WTC11 (cell line): Measurements from ENCODE around the gene THRA. TPM values are rescaled to one million over a fixed set of nuclear protein-coding genes. Genes with fewer than 3 reads are reported as not detected.

Experiments used
- ATAC-seq: fragments of 200-7000 bp; cut with Tn5 transposase; 2 replicates; pipeline ENCODE4 v1.10.0; 2021; ENCODE audit warnings: mild to moderate bottlenecking, moderate library complexity
- CTCF ChIA-PET: fragments of 300-600 bp; sonication (Branson Sonifier 250); formaldehyde crosslinking; loops from one replicate; lab custom pipeline; 2021; ENCODE audit warnings: antibody characterized with exemption; lab: Charles Lee
- POLR2A ChIA-PET: fragments of 350-600 bp; sonication (Branson Sonifier 250); formaldehyde crosslinking; loops from one replicate; lab custom pipeline; 2021; ENCODE audit warnings: antibody characterized with exemption; lab: Charles Lee
- DNase-seq: peaks from one replicate; pipeline ENCODE4 v3.0.0; 2021; ENCODE audit warnings: low spot score
- H3K27ac Mint-ChIP-seq: 2 replicates; pipeline ENCODE4 v1.8.0; 2021; ENCODE audit warnings: mixed read lengths
- H3K27me3 Mint-ChIP-seq: 2 replicates; pipeline ENCODE4 v1.8.0; 2021; ENCODE audit warnings: low read depth, mild to moderate bottlenecking, moderate library complexity, mixed read lengths
- H3K36me3 Mint-ChIP-seq: 2 replicates; pipeline ENCODE4 v1.8.0; 2021; ENCODE audit warnings: mixed read lengths
- H3K4me1 Mint-ChIP-seq: 2 replicates; pipeline ENCODE4 v1.8.0; 2022; ENCODE audit warnings: mixed read lengths
- H3K4me3 Mint-ChIP-seq: 2 replicates; pipeline ENCODE4 v1.8.0; 2021; ENCODE audit warnings: mild to moderate bottlenecking, moderate library complexity, mixed read lengths
- H3K9me3 Mint-ChIP-seq: 2 replicates; pipeline ENCODE4 v1.8.0; 2021; ENCODE audit warnings: mixed read lengths
- MXD4 ChIP-seq: fragments of 250-450 bp; sonication (Bioruptor Pico); IDR thresholded peaks from 2 replicates; pipeline ENCODE4 v1.8.0; 2021; ENCODE audit warnings: mild to moderate bottlenecking, moderate library complexity, borderline replicate concordance
- NFYB ChIP-seq: sonication (generic); formaldehyde crosslinking; conservative IDR thresholded peaks from 2 replicates; pipeline ENCODE4 v1.8.0; 2022; ENCODE audit warnings: low read depth, missing genetic modification reagents
- NR2C2 ChIP-seq: sonication (generic); formaldehyde crosslinking; IDR thresholded peaks from 2 replicates; pipeline ENCODE4 v1.8.0; 2022; ENCODE audit warnings: mild to moderate bottlenecking, missing genetic modification reagents
- TEAD1 ChIP-seq: sonication (generic); formaldehyde crosslinking; IDR thresholded peaks from 2 replicates; pipeline ENCODE4 v1.8.0; 2022; ENCODE audit warnings: mild to moderate bottlenecking, missing genetic modification reagents
- ZBTB21 ChIP-seq: sonication (generic); formaldehyde crosslinking; IDR thresholded peaks from 2 replicates; pipeline ENCODE4 v1.8.1; 2023; ENCODE audit warnings: mild to moderate bottlenecking, missing genetic modification reagents, borderline replicate concordance
- ZNF416 ChIP-seq: fragments of 250-450 bp; sonication (Bioruptor Pico); IDR thresholded peaks from 2 replicates; pipeline ENCODE4 v1.9.0; 2021; ENCODE audit warnings: mild to moderate bottlenecking, inconsistent platforms
- total RNA-seq: library from RNA; stranded (reverse); gene quantifications from 3 replicates; pipeline ENCODE4 v1.2.3, GENCODE V29; 2021
- TF ChIP-seq, protein P1 (sequence below): sonication (generic); formaldehyde crosslinking; IDR thresholded peaks from 2 replicates; pipeline ENCODE4 v1.8.1; 2022; ENCODE audit warnings: mild to moderate bottlenecking, moderate library complexity, missing genetic modification reagents
- TF ChIP-seq, protein P2 (sequence below): sonication (generic); formaldehyde crosslinking; IDR thresholded peaks from 2 replicates; pipeline ENCODE4 v1.8.1; 2023; ENCODE audit warnings: mild to moderate bottlenecking, missing genetic modification reagents
- TF ChIP-seq, protein P3 (sequence below): sonication (generic); formaldehyde crosslinking; IDR thresholded peaks from 2 replicates; pipeline ENCODE4 v1.8.0; 2022; ENCODE audit warnings: mild to moderate bottlenecking, missing genetic modification reagents
- TF ChIP-seq, protein P4 (sequence below): sonication (generic); formaldehyde crosslinking; IDR thresholded peaks from 2 replicates; pipeline ENCODE4 v1.8.1; 2022; ENCODE audit warnings: mild to moderate bottlenecking, missing genetic modification reagents, moderate library complexity, borderline replicate concordance
- TF ChIP-seq, protein P5 (sequence below): fragments of 250-450 bp; sonication (Bioruptor Pico); IDR thresholded peaks from 2 replicates; pipeline ENCODE4 v1.8.0; 2021; ENCODE audit warnings: mild to moderate bottlenecking
- TF ChIP-seq, protein P6 (sequence below): sonication (generic); formaldehyde crosslinking; IDR thresholded peaks from 2 replicates; pipeline ENCODE4 v1.8.0; 2023; ENCODE audit warnings: missing genetic modification reagents, mild to moderate bottlenecking, borderline replicate concordance

THRA gene
- total RNA-seq, 1 experiment from 2014 or later: 15.9 TPM

DNA sequence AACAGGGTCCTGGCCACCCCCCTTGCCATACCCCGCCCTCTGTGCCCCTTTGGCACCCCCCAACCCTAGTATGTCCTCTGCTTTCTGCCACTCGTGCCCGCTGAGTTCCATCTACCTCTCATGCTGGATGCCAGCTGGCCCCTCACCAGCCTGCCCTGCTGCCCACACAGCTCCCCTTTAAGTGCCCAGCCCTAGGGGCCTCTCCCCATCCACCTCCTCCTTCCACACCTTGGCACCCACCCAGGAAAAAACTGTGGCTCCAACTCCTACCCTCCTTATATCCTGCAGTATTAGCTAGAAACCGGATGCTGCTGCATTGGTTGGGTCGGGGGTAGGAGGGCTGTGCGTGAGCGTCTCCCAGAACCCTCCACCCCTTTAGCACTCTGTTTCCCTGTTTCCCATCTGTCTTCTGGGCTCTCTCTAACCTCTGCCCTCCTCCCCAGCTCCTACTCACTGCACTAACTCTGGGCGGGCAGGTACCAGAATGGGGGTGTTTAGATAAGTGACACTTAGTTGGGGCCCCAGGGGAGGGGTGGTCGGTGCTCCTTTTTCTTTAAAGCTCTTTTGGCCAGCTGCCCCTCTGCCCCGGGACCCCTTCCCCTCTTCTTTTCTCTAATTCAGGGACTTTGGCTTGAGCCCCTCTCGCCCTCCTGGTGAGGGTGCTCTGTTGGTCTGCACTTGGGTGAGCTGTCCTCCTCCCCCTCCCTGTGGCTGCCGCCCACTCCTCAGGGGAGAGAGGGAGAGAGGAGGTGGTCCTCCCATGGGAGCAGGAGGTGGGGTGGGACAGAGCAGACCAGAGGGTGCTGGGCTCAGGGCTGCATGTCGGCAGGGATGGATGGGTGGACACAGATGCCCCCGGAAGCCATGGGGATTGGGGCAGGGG lies 27.7 kb downstream of the THRA start:
- ChIA-PET CTCF (interaction anchor here (0.5 to 3.9 kb wide), 19 partner anchors 8 to 227 kb away, joined by 3 to 25 read pairs (median 4); partner anchors contain the start of genes MED24 and NR1D1), POLR2A (interaction anchor here (0.9 kb wide), 1 partner anchor 9 kb away, joined by 4 read pairs; no protein-coding TSS in a partner anchor)
- ATAC-seq (no peak), DNase-seq (no peak)
- Mint-ChIP-seq H3K9me3 (no peaks in the 10 kb centered on the region), H3K36me3 (peaks cover 25% of the 10 kb centered on the region), H3K27me3 (no peaks in the 10 kb centered on the region; the same call in 1 of the 2 replicates), H3K4me3 (no peak overlapping the region), H3K4me1 (peaks cover 23% of the 10 kb centered on the region), H3K27ac (no peak overlapping the region)
- TF ChIP-seq, protein P1, sequence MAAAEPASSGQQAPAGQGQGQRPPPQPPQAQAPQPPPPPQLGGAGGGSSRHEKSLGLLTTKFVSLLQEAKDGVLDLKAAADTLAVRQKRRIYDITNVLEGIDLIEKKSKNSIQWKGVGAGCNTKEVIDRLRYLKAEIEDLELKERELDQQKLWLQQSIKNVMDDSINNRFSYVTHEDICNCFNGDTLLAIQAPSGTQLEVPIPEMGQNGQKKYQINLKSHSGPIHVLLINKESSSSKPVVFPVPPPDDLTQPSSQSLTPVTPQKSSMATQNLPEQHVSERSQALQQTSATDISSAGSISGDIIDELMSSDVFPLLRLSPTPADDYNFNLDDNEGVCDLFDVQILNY (CRISPR knock-in tag): no peak
- TF ChIP-seq ZBTB21 (CRISPR knock-in tag) (no peak), MXD4 (CRISPR knock-in tag) (no peak)
- TF ChIP-seq, protein P2, sequence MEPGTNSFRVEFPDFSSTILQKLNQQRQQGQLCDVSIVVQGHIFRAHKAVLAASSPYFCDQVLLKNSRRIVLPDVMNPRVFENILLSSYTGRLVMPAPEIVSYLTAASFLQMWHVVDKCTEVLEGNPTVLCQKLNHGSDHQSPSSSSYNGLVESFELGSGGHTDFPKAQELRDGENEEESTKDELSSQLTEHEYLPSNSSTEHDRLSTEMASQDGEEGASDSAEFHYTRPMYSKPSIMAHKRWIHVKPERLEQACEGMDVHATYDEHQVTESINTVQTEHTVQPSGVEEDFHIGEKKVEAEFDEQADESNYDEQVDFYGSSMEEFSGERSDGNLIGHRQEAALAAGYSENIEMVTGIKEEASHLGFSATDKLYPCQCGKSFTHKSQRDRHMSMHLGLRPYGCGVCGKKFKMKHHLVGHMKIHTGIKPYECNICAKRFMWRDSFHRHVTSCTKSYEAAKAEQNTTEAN (CRISPR knock-in tag): no peak
- TF ChIP-seq, protein P3, sequence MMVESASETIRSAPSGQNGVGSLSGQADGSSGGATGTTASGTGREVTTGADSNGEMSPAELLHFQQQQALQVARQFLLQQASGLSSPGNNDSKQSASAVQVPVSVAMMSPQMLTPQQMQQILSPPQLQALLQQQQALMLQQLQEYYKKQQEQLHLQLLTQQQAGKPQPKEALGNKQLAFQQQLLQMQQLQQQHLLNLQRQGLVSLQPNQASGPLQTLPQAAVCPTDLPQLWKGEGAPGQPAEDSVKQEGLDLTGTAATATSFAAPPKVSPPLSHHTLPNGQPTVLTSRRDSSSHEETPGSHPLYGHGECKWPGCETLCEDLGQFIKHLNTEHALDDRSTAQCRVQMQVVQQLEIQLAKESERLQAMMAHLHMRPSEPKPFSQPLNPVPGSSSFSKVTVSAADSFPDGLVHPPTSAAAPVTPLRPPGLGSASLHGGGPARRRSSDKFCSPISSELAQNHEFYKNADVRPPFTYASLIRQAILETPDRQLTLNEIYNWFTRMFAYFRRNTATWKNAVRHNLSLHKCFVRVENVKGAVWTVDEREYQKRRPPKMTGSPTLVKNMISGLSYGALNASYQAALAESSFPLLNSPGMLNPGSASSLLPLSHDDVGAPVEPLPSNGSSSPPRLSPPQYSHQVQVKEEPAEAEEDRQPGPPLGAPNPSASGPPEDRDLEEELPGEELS (CRISPR knock-in tag): no peak

DNA sequence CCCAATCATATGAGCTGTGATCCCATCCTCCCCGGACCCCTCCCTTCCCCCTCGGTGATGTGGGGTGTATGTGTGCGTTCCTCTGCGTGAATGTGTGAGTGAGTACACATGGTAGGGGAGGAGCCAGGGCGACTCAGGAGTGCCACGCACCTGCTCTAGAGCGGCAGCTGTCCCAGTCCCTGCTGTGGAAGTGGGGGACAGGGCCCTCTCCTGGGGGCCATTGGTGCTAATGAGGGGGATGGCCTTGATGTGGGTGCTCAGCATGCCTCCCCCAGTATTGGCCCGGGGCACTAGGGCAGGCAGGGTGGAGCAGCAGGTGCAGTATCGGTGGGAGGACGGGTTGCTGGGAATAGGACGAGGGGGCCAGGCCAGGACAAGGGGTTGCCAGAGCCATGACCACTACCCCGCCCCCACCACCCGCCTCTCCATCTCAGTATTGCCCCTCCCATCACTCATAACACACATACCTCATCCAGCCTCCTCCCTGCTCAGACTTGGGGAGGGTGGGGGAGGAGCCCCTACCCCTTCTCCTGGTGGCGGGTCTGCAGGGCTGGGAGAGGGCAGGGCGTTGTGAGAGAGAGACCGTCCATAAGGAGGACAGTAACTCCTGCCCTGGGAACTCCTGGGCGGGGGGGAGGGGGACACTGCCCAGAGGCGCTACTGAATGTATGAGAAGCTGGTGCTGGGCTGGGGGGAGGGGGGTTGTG lies 29.1 kb downstream of the THRA start:
- Mint-ChIP-seq H3K9me3 (no peaks in the 10 kb centered on the region), H3K27ac (no peak overlapping the region), H3K4me3 (no peak overlapping the region), H3K27me3 (no peaks in the 10 kb centered on the region; the same call in 1 of the 2 replicates), H3K36me3 (peaks cover 33% of the 10 kb centered on the region), H3K4me1 (peaks cover 23% of the 10 kb centered on the region)
- ChIA-PET POLR2A (interaction anchor here (0.6 to 1.5 kb wide), 2 partner anchors 9 to 26 kb away, joined by 3 to 5 read pairs; no protein-coding TSS in a partner anchor), CTCF (interaction anchor here (0.6 to 3.9 kb wide), 7 partner anchors 17 to 847 kb away, joined by 3 to 24 read pairs (median 4); no protein-coding TSS in a partner anchor)
- ATAC-seq: peak; percentile 29
- TF ChIP-seq NFYB (no peak), MXD4 (CRISPR knock-in tag) (no peak), TEAD1 (CRISPR knock-in tag) (no peak), ZNF416 (CRISPR knock-in tag) (no peak), NR2C2 (CRISPR knock-in tag) (no peak)
- TF ChIP-seq, protein P4, sequence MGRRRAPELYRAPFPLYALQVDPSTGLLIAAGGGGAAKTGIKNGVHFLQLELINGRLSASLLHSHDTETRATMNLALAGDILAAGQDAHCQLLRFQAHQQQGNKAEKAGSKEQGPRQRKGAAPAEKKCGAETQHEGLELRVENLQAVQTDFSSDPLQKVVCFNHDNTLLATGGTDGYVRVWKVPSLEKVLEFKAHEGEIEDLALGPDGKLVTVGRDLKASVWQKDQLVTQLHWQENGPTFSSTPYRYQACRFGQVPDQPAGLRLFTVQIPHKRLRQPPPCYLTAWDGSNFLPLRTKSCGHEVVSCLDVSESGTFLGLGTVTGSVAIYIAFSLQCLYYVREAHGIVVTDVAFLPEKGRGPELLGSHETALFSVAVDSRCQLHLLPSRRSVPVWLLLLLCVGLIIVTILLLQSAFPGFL (CRISPR knock-in tag): no peak
- TF ChIP-seq, protein P5, sequence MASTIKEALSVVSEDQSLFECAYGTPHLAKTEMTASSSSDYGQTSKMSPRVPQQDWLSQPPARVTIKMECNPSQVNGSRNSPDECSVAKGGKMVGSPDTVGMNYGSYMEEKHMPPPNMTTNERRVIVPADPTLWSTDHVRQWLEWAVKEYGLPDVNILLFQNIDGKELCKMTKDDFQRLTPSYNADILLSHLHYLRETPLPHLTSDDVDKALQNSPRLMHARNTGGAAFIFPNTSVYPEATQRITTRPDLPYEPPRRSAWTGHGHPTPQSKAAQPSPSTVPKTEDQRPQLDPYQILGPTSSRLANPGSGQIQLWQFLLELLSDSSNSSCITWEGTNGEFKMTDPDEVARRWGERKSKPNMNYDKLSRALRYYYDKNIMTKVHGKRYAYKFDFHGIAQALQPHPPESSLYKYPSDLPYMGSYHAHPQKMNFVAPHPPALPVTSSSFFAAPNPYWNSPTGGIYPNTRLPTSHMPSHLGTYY (CRISPR knock-in tag): no peak
- TF ChIP-seq, protein P3 (CRISPR knock-in tag): no peak
- TF ChIP-seq, protein P6, sequence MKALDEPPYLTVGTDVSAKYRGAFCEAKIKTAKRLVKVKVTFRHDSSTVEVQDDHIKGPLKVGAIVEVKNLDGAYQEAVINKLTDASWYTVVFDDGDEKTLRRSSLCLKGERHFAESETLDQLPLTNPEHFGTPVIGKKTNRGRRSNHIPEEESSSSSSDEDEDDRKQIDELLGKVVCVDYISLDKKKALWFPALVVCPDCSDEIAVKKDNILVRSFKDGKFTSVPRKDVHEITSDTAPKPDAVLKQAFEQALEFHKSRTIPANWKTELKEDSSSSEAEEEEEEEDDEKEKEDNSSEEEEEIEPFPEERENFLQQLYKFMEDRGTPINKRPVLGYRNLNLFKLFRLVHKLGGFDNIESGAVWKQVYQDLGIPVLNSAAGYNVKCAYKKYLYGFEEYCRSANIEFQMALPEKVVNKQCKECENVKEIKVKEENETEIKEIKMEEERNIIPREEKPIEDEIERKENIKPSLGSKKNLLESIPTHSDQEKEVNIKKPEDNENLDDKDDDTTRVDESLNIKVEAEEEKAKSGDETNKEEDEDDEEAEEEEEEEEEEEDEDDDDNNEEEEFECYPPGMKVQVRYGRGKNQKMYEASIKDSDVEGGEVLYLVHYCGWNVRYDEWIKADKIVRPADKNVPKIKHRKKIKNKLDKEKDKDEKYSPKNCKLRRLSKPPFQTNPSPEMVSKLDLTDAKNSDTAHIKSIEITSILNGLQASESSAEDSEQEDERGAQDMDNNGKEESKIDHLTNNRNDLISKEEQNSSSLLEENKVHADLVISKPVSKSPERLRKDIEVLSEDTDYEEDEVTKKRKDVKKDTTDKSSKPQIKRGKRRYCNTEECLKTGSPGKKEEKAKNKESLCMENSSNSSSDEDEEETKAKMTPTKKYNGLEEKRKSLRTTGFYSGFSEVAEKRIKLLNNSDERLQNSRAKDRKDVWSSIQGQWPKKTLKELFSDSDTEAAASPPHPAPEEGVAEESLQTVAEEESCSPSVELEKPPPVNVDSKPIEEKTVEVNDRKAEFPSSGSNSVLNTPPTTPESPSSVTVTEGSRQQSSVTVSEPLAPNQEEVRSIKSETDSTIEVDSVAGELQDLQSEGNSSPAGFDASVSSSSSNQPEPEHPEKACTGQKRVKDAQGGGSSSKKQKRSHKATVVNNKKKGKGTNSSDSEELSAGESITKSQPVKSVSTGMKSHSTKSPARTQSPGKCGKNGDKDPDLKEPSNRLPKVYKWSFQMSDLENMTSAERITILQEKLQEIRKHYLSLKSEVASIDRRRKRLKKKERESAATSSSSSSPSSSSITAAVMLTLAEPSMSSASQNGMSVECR (CRISPR knock-in tag): no peak
- no peak for DNase-seq
